GM18907 (cell line): Measurements from ENCODE around the gene PPM1M.

Experiments used
- ATAC-seq: cut with Tn5 transposase; IDR thresholded peaks from one replicate; pipeline ENCODE4 v1.9.1; 2021; ENCODE audit warnings: mild to moderate bottlenecking, moderate library complexity; ENCODE audit not compliant: unreplicated experiment

PPM1M gene

DNA sequence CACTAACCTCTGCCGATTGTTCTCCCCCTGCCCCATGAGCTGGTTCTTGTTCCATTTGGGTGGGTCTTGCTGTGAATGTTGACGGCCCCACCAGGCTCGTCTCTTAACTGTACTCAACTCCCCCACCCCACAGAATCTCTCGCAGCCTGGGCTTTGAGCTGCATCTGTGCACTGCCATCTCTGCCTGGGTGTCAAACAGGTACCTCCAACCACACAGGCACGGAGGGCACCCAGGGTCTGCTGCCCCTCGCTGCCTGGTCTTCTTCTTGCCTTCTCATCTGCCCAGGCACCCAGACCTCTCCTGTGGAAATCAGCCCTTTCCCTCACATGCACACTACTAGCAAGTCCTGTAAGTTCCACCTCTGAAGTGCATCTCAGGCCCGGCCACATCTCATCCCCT, 30.2 kb upstream of the PPM1M start:
- no peak for ATAC-seq

- ATAC-seq = no peak
These were observed 28.8 kb upstream of the PPM1M start for GRCh38 chr3:52216585-52217408.

GRCh38 chr3:52217409-52217805, 28.2 kb upstream of the PPM1M start:
- ATAC-seq = no peak

DNA sequence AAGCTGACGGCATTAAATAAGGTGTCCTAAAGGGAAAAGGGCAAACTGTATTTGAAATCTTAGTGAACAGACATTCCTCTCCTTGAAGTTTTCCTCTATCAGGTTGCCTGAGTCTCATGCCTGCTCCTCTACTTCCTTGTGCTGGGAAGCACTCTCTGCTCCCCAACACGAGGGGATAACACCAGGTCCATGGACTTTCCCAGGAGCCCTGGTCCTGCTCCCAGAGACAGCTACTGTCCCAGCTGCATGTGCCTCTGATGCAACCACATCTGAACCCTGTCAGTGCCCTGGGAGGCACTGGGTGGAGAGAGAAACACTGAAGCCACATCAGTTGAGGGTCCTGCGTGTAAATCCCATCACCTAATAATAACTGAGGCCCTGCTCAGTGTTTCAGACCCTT, 27.5 kb upstream of the PPM1M start:
- no peak for ATAC-seq

- ATAC-seq = no peak
These were observed 27.1 kb upstream of the PPM1M start for GRCh38 chr3:52218454-52218853.

DNA sequence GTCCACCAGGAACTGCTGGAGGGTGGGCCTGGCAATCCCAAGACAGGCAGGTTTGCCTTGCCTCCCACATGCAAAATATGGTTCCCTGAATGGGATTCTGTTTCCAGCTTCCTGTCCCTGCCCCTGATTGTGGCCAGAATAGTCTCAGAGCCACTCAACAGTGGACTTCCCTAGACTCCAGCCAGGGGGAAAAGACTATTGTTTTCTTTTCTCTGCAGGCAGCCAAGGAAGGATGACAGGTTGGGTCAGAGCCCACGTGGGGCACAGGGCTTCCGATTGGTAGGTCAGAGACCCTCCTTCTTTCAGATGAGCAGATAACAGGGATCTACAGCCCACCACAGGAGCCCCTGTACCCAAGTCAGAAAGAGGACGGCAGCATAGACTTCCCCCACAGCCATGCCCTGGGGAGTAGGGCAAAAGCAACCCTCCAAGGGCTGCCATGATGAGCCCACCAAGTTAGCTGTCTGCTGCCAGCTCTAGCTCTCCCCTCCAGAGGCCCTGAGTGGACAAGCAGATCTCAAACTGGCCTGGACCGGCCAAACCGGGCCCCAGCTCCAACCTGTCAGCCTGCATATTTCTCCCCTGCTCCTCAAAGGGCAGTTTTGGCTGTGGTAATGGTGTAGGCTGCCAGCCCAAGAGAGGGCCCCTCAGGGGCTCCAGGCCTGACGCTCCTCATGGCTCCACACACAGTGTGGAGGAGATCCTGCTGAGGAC, 26.5 kb upstream of the PPM1M start:
- no peak for ATAC-seq

- peak; percentile 46 for ATAC-seq
These were observed 25.1 kb upstream of the PPM1M start for GRCh38 chr3:52220380-52221026.

- ATAC-seq = no peak
These were observed 24.4 kb upstream of the PPM1M start for GRCh38 chr3:52221141-52221562.

DNA sequence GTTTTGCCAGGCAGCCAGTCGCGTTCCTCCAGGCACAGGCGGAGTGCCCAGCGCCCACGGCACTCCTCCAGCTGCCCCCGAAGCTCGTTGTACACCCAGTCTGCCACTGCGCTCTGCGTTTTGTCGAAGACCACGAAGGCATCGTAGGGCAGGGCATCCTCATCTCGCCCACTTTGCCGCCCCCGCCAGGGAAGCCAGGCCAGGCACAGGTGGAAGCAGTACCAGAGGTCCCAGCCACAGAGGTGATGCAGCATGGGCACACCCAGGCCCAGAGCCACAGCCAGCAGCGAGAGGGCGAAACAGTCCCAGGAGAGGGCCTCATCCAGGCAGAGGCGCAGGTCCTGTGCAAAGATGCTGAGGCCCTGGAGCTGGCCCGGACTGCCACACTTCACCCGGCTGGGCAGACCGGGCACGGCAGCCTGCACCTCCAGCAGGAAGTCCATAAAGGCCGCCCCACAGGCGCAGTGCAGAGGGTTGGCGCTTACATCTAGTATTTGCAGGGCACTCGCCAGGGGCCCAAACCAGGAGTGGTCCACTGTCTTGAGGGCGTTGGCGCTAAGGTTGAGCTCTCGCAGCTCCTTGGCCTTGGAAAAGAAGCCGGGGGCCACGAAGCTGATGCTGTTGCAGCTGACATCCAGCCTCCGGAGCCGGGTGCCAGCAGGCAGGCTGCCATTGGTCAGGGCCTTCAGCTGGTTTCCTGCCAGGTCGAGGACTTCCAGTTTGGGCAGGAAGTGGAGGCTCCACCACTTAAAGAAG, 23.8 kb upstream of the PPM1M start:
- no peak for ATAC-seq

DNA sequence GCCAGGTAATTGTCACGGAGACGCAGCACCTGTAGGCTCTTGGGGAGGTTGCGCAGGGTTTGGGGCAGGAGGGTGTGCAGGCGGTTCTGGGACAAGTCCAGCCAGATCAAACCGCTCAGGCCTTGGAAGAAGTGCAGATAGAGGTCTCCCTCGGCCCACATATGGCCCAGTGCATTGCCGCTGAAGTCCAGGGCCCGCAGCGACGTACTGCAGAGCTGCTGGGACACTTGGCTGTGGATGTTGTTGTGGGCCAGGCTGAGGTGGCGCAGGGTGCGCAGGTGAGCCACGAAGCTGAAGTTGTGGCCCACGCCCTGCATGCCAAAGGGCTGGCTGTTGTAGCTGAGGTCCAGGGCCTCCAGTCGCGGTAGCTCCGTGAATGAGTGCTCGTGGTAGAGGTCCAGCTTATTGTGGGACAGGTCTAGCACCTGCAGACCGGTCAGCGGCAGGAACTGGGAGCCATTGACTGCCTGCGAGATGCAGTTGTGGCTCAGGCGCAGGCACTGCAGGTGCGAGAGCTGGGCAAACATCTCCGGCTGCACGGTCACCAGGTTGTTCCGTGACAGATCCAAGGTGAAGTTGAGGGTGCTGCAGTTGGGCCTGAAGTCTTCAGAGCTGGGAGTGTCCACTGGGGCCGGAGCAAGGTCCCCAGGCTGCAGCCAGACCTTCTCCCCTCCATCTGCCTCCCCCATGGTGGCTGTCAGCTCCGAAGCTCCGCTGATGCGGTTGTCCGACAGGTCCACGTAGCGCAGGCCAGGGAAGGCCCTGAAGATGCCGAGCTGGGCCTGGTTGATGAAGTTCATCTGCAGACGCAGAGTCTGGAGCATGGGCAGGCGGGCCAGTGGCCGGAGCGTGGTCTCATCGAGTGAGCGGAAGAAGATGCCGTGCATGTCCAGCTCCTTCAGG, 23.0 kb upstream of the PPM1M start:
- ATAC-seq = no peak

GRCh38 chr3:52223449-52224408, 21.8 kb upstream of the PPM1M start:
- ATAC-seq = no peak

GRCh38 chr3:52225452-52226228, 19.9 kb upstream of the PPM1M start, which contains the start of gene TLR9:
Gene TLR9 (minus strand): TSS chr3:52225645. CDS start chr3:52225529, 116 bp downstream.
- ATAC-seq = peak; percentile 76

- peak; percentile 1 for ATAC-seq
These were observed 19.2 kb upstream of the PPM1M start for GRCh38 chr3:52226229-52226817.

GRCh38 chr3:52227117-52227516, 18.4 kb upstream of the PPM1M start:
- no peak for ATAC-seq

GRCh38 chr3:52227766-52228165, 17.8 kb upstream of the PPM1M start:
- no peak for ATAC-seq

DNA sequence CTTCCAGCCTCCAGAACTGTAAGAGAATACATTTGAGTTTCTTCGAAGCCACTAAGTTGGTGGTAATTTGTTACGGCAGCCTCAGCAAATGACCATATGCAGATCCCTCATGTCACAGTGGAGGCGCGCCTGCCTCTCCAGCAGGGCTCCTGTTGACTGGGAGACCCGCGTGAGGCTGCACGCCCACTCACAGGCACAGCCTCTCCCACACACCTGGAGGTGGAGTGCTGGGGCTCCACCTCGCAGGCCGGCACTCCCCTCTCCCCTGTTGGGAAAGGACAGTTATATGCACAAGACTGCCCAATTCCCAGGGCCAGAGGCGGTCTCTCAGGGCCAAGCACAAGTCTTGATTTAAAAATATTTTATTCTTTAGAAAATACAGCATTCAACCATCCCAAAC, 17.3 kb upstream of the PPM1M start:
- ATAC-seq = no peak

GRCh38 chr3:52228751-52229291, 16.7 kb upstream of the PPM1M start:
- no peak for ATAC-seq
